ENCODE data around the gene HIKESHI. TPM values are rescaled to one million over a fixed set of nuclear protein-coding genes. Genes with fewer than 3 reads are reported as not detected.
A peak's percentile ranks its signal among the peaks of the same experiment; 100 is the strongest.

Gene HIKESHI
- total and polyA plus RNA-seq, 2 experiments from 2014 or later, result 71.2 to 162 TPM

DNA sequence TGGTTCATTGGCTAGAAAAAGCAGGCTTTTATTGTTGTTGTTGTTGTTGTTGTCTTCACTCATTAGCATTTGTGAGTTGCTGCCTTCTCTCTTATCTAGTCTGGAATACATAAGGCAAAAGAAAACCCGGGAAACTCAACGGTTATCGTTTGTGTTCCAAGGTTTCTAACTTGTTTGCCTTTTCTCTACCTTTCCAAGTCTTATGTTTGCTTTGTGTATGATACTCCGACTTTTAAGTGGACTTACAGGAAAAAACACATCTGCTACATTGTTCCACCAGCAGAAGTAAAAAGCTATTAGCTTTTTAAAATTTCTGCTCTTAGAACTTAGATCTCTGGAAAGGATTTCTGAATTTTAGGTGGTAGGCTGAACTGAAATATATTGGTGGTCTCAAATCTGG, 27.0 kb upstream of the HIKESHI start (continued):
- TF ChIP-seq NANOG (IDR thresholded peaks at IDR 0.05; ENCODE audit: borderline replicate concordance) (no peak), CREB1 (CRISPR knock-in tag; IDR thresholded peaks at IDR 0.05; ENCODE audit: low read depth) (no peak), EZH2 (IDR thresholded peaks at IDR 0.05; ENCODE audit: low read depth, unreplicated experiment) (no peak)

DNA sequence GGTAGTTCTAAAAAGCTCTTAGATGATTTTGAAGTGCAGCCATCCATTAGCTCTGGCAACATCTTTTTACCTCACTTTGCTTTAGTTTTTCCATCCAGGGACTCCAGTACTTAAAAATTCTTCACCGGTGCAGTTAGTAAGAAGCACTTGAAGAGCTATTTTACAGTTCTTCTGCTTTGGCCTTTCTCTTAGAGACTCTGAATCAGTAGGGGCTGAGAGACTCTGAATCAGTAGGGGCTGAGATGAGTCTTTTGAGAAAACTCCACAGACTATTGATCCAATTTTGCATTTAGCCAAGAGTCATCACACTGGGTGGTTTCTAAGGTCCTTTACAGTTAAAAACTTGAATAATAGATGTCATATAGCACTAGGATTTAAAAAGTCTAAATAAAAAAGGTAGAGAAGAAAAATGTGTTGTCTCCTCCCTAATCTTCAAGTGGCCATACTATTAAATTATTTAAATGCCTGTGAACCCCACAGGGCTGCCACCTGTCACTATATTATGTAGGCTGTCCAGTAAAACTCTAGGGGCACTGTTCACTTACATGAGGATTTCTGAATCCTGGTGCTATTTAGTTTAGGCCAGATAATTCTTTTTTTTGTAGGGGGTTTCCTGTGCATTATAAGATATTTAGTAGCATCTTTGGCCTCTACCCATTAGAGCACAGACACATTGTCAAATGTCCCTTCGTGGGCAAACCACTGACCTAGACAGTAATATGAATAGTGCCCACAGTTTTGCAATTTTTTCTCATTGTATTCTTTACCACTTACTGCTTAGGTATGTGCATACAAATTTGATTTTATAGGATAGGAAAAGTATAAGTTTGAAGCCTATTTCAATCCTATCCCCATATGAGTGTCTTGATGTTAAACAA, 26.3 kb upstream of the HIKESHI start:
- Mint-ChIP-seq H3K9me3 (no peaks in the 10 kb centered on the region), H3K27ac (no peak overlapping the region), H3K4me3 (no peak overlapping the region), H3K36me3 (ENCODE audit: low read depth) (peaks cover 21% of the 10 kb centered on the region; the same call in 2 of the 3 replicates), H3K4me1 (peaks cover 7% of the 10 kb centered on the region; the same call in 2 of the 3 replicates), H3K27me3 (ENCODE audit: insufficient read depth, low read depth, poor library complexity) (no peaks in the 10 kb centered on the region)
- no peak for ATAC-seq
- no peak overlapping the region for H3K4me3 ChIP-seq
- H3K36me3 ChIP-seq (ENCODE audit: insufficient read depth), result peaks cover 10% of the 10 kb centered on the region; the same call in 1 of the 2 replicates
- no peak overlapping the region for H3K4me2 ChIP-seq
- no peaks in the 10 kb centered on the region for H3K4me1 ChIP-seq (ENCODE audit: insufficient read depth)
- H4K20me1 ChIP-seq (replicated peaks; ENCODE audit: insufficient read depth), result 0 out of 2 replicates have a peak, but pooled peaks cover 3% of the 10 kb centered on the region
- H3K27me3 ChIP-seq (ENCODE audit: insufficient read depth), result no peaks in the 10 kb centered on the region
- TF ChIP-seq, protein P1, sequence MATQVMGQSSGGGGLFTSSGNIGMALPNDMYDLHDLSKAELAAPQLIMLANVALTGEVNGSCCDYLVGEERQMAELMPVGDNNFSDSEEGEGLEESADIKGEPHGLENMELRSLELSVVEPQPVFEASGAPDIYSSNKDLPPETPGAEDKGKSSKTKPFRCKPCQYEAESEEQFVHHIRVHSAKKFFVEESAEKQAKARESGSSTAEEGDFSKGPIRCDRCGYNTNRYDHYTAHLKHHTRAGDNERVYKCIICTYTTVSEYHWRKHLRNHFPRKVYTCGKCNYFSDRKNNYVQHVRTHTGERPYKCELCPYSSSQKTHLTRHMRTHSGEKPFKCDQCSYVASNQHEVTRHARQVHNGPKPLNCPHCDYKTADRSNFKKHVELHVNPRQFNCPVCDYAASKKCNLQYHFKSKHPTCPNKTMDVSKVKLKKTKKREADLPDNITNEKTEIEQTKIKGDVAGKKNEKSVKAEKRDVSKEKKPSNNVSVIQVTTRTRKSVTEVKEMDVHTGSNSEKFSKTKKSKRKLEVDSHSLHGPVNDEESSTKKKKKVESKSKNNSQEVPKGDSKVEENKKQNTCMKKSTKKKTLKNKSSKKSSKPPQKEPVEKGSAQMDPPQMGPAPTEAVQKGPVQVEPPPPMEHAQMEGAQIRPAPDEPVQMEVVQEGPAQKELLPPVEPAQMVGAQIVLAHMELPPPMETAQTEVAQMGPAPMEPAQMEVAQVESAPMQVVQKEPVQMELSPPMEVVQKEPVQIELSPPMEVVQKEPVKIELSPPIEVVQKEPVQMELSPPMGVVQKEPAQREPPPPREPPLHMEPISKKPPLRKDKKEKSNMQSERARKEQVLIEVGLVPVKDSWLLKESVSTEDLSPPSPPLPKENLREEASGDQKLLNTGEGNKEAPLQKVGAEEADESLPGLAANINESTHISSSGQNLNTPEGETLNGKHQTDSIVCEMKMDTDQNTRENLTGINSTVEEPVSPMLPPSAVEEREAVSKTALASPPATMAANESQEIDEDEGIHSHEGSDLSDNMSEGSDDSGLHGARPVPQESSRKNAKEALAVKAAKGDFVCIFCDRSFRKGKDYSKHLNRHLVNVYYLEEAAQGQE (IDR thresholded peaks at IDR 0.05; ENCODE audit: unreplicated experiment), result no peak
- TF ChIP-seq, protein P2, sequence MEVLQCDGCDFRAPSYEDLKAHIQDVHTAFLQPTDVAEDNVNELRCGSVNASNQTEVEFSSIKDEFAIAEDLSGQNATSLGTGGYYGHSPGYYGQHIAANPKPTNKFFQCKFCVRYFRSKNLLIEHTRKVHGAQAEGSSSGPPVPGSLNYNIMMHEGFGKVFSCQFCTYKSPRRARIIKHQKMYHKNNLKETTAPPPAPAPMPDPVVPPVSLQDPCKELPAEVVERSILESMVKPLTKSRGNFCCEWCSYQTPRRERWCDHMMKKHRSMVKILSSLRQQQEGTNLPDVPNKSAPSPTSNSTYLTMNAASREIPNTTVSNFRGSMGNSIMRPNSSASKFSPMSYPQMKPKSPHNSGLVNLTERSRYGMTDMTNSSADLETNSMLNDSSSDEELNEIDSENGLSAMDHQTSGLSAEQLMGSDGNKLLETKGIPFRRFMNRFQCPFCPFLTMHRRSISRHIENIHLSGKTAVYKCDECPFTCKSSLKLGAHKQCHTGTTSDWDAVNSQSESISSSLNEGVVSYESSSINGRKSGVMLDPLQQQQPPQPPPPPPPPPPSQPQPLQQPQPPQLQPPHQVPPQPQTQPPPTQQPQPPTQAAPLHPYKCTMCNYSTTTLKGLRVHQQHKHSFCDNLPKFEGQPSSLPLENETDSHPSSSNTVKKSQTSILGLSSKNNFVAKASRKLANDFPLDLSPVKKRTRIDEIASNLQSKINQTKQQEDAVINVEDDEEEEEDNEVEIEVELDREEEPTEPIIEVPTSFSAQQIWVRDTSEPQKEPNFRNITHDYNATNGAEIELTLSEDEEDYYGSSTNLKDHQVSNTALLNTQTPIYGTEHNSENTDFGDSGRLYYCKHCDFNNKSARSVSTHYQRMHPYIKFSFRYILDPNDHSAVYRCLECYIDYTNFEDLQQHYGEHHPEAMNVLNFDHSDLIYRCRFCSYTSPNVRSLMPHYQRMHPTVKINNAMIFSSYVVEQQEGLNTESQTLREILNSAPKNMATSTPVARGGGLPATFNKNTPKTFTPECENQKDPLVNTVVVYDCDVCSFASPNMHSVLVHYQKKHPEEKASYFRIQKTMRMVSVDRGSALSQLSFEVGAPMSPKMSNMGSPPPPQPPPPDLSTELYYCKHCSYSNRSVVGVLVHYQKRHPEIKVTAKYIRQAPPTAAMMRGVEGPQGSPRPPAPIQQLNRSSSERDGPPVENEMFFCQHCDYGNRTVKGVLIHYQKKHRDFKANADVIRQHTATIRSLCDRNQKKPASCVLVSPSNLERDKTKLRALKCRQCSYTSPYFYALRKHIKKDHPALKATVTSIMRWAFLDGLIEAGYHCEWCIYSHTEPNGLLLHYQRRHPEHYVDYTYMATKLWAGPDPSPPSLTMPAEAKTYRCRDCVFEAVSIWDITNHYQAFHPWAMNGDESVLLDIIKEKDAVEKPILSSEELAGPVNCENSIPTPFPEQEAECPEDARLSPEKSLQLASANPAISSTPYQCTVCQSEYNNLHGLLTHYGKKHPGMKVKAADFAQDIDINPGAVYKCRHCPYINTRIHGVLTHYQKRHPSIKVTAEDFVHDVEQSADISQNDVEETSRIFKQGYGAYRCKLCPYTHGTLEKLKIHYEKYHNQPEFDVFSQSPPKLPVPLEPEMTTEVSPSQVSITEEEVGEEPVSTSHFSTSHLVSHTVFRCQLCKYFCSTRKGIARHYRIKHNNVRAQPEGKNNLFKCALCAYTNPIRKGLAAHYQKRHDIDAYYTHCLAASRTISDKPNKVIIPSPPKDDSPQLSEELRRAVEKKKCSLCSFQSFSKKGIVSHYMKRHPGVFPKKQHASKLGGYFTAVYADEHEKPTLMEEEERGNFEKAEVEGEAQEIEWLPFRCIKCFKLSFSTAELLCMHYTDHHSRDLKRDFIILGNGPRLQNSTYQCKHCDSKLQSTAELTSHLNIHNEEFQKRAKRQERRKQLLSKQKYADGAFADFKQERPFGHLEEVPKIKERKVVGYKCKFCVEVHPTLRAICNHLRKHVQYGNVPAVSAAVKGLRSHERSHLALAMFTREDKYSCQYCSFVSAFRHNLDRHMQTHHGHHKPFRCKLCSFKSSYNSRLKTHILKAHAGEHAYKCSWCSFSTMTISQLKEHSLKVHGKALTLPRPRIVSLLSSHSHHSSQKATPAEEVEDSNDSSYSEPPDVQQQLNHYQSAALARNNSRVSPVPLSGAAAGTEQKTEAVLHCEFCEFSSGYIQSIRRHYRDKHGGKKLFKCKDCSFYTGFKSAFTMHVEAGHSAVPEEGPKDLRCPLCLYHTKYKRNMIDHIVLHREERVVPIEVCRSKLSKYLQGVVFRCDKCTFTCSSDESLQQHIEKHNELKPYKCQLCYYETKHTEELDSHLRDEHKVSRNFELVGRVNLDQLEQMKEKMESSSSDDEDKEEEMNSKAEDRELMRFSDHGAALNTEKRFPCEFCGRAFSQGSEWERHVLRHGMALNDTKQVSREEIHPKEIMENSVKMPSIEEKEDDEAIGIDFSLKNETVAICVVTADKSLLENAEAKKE (CRISPR knock-in tag; IDR thresholded peaks at IDR 0.05), result no peak
- TF ChIP-seq, protein P3, sequence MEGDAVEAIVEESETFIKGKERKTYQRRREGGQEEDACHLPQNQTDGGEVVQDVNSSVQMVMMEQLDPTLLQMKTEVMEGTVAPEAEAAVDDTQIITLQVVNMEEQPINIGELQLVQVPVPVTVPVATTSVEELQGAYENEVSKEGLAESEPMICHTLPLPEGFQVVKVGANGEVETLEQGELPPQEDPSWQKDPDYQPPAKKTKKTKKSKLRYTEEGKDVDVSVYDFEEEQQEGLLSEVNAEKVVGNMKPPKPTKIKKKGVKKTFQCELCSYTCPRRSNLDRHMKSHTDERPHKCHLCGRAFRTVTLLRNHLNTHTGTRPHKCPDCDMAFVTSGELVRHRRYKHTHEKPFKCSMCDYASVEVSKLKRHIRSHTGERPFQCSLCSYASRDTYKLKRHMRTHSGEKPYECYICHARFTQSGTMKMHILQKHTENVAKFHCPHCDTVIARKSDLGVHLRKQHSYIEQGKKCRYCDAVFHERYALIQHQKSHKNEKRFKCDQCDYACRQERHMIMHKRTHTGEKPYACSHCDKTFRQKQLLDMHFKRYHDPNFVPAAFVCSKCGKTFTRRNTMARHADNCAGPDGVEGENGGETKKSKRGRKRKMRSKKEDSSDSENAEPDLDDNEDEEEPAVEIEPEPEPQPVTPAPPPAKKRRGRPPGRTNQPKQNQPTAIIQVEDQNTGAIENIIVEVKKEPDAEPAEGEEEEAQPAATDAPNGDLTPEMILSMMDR (conservative IDR thresholded peaks at IDR 0.05; ENCODE audit: low read depth in 2 of 2), result peak in 1 of 2 experiments; percentile 21; a peak in 1 of 4 replicates
- H3K9me2 ChIP-seq (ENCODE audit: insufficient read depth), result no peaks in the 10 kb centered on the region
- no peak for DNase-seq (ENCODE audit: low spot score)
- H2AFZ ChIP-seq, result no peak overlapping the region
- peaks cover 38% of the 10 kb centered on the region for H3K79me2 ChIP-seq (replicated peaks; ENCODE audit: insufficient read depth)
- no peak overlapping the region for H3K27ac ChIP-seq (ENCODE audit: low read depth)
- H3F3A ChIP-seq (replicated peaks; ENCODE audit: low read depth), result no peaks in the 10 kb centered on the region
